SHP77 (cell line): Measurements from ENCODE around the gene CEACAM20.
"Not testable (repeated sequence)": the region's sequence is repeated elsewhere in the genome, so short reads cannot be mapped to it uniquely, and the experiment has no call there.

ENCODE experiments used
- DNase-seq, 2 experiments: peaks; one replicate each; lab custom pipeline; 2025; lab: John Stamatoyannopoulos, UW

Gene CEACAM20

GRCh38 chr19:44476559-44477408, 52.7 kb downstream of the CEACAM20 start:
- no peak for DNase-seq

GRCh38 chr19:44468730-44469129, 60.7 kb downstream of the CEACAM20 start:
- DNase-seq: not testable (repeated sequence)

DNA sequence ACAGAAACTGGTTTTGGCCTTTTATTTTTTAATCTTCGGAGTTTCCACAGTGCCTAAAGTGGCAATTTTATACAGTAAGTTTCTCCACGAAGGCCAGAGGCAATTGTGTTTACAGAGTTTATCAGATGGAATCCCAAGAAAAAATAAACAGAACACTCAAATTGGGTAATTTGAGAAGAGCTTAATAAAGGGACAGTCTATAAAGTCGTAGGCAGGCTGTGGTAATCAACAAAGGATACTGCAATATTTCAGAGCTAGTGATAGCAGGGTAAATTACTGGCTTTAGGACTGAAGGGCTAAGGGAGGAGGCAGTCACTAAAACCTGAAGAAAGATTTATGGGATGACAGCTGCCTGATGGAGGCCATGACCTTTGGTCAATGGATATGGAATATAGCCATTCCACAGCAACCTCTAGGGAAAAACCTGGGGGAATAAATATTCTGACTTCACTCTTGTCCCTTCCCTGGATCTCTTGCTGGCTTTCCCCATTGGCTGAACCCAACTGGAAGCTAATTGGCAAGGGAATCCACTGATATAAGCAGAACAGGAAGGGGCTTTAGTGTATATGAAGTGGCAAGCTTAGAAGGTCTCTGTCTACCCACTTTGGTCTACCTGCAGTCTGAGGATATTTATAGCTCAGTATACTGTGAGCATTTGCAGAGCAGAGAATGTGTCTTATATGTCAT, 66.7 kb downstream of the CEACAM20 start:
- DNase-seq: not testable (repeated sequence)
